Stimulated activated CD4-positive, alpha-beta T cell treated with anti-CD3 and anti-CD28 coated beads, Interleukin-4, amount 100 ng/mL, for 48 hours (primary cell): ENCODE results near the gene BAIAP2.
"Not testable (repeated sequence)": the region's sequence is repeated elsewhere in the genome, so short reads cannot be mapped to it uniquely, and the experiment has no call there.

Experiments
- DNase-seq, 2 donors: peaks; one replicate each; pipeline ENCODE4 v3.0.0-alpha.2; 2020; ENCODE audit warnings: low read depth in 2 of 2

Gene BAIAP2

GRCh38 chr17:81021531-81022343 is 13.2 kb upstream of the BAIAP2 start:
- no peak for DNase-seq

- no peak for DNase-seq
These were observed 12.6 kb upstream of the BAIAP2 start for GRCh38 chr17:81022344-81022676.

- DNase-seq = no peak
These were observed 9.7 kb upstream of the BAIAP2 start for GRCh38 chr17:81025065-81025740.

GRCh38 chr17:81025741-81026129 is 9.2 kb upstream of the BAIAP2 start:
- DNase-seq = no peak

GRCh38 chr17:81026266-81027036 is 8.5 kb upstream of the BAIAP2 start:
- no peak for DNase-seq

- DNase-seq = no peak
These were observed 7.9 kb upstream of the BAIAP2 start for GRCh38 chr17:81027038-81027437.

GRCh38 chr17:81027591-81028505 is 7.1 kb upstream of the BAIAP2 start:
- no peak for DNase-seq

GRCh38 chr17:81028506-81028858 is 6.5 kb upstream of the BAIAP2 start:
- DNase-seq = no peak

GRCh38 chr17:81029859-81030258 is 5.1 kb upstream of the BAIAP2 start:
- no peak for DNase-seq

- DNase-seq = not testable (repeated sequence)
These were observed 4.6 kb upstream of the BAIAP2 start for GRCh38 chr17:81030312-81030711.

- no peak for DNase-seq
These were observed 4.0 kb upstream of the BAIAP2 start for GRCh38 chr17:81030741-81031565.

- DNase-seq = no peak
These were observed 3.1 kb upstream of the BAIAP2 start for GRCh38 chr17:81031566-81032550.

GRCh38 chr17:81032641-81033480 is 2.1 kb upstream of the BAIAP2 start:
- DNase-seq = no peak

GRCh38 chr17:81033535-81034167 is 1.3 kb upstream of the BAIAP2 start:
- no peak for DNase-seq

- no peak for DNase-seq
These were observed 678 bp upstream of the BAIAP2 start for GRCh38 chr17:81034168-81034777.

GRCh38 chr17:81035521-81036196 is 708 bp downstream of the BAIAP2 start:
- no peak for DNase-seq
